Ovary (tissue), 3 donors: ENCODE measurements around the gene C17orf113.

Experiments
- EP300 ChIP-seq: sonication (generic); formaldehyde crosslinking; IDR thresholded peaks from one replicate; pipeline ENCODE4 v1.6.1; 2017; ENCODE audit warnings: antibody characterized with exemption
- POLR2A ChIP-seq: fragments of 450-650 bp; IDR thresholded peaks from one replicate; pipeline ENCODE4 v1.6.1; 2017; ENCODE audit warnings: antibody characterized with exemption, mild to moderate bottlenecking, moderate library complexity
- TF ChIP-seq, protein P1 (sequence below), 3 donors: fragments of 450-650 bp in 2 of 3; fragments of 200-600 bp in 1 of 3; IDR thresholded peaks; one replicate each; pipeline versions ENCODE4 v1.5.1 to v1.8.0; 2016 to 2022; ENCODE audit warnings: antibody characterized with exemption in 3 of 3, mild to moderate bottlenecking in 1 of 3
- donor health status: DM: no; HTN: no; CAD: no.

DNA sequence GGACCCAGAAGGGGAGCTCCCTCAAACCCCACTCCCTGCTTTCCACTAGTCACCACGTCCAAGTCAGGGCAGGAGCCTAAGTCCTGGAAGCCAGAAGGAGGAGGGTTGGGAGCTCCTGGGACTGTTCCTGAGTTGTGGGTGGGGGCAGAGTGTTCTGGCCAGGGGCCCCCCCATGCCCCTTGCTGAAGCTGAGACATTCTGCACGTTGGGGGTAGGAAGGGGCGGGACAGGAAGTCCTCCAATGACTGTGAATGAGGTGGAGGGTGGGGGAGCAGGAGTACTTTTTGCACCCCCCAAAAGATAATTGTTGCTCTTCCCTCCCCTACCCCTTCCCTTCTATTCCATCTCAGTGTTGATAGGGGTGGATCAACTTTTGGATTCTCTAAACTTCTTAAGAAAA is 21.4 kb upstream of the C17orf113 start:
- TF ChIP-seq, protein P1, sequence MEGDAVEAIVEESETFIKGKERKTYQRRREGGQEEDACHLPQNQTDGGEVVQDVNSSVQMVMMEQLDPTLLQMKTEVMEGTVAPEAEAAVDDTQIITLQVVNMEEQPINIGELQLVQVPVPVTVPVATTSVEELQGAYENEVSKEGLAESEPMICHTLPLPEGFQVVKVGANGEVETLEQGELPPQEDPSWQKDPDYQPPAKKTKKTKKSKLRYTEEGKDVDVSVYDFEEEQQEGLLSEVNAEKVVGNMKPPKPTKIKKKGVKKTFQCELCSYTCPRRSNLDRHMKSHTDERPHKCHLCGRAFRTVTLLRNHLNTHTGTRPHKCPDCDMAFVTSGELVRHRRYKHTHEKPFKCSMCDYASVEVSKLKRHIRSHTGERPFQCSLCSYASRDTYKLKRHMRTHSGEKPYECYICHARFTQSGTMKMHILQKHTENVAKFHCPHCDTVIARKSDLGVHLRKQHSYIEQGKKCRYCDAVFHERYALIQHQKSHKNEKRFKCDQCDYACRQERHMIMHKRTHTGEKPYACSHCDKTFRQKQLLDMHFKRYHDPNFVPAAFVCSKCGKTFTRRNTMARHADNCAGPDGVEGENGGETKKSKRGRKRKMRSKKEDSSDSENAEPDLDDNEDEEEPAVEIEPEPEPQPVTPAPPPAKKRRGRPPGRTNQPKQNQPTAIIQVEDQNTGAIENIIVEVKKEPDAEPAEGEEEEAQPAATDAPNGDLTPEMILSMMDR (IDR thresholded peaks at IDR 0.05): no peak
- TF ChIP-seq POLR2A: no peak
- no peak for TF ChIP-seq EP300
